ENCODE measurements around the gene ZNF750.

The ZNF750 gene

DNA sequence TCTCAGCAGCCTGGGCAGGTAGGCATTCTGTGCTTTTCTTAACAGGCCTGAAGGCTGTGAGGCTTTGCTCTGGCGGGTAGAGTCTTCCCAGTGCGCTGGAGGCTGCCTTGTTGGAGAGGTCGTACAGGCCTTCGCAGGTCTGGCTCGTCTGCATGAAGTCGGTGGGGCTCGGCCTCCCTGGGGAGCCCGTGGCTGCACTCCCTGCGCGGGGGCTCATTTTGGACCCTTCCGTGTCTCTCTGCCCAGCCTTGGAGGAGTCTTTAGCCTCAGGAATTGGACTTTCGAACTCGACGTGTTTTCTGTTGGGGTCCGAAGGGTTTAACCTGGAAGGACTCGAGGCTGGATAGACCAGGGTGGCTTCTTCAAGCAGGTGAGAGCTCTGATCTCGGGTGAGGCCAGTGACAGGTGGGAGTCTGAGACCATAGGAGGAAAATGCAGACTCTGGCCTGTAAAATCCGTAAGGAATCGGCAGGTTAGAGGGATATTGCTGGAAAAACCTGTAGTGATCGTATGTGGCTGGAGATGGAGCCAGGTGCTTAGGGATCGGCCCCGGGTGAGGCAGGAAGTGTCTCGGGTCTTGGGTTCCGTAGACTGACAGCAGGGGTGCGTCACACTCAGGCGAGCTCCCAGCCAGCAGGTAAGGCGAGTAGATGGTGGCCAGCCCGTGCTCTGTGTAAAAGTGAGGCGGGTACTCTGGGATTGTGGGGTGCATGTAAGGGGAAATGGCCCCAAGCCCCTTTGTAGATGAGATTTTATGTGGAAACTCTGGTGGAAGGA is 8.6 kb downstream of the ZNF750 start:
- TF ChIP-seq CTCF (IDR thresholded peaks at IDR 0.05; ENCODE audit: low read depth, low read length) = no peak
- H3K4me3 ChIP-seq (ENCODE audit: low read depth, low read length) = no peak overlapping the region

DNA sequence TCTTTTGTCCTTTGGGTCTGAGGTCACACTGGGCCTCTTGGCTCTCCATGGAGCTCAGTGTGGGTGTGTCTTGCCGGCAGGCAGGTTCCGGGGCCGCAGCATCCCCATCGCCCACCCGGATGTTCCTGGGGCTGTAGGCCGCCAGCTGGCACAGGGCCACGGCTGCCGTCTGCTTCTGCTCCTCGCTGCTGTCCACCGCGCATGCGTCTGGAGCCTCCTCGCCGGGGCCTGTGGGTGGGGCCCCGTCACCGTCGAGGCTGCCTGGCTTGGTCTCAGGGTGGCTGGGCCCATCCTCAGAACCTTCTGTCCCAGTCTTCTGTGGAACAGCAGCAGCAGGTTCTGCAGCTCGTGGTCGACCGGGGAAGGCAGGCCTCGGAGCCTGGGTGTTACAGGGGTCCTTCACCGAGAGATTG is 9.6 kb downstream of the ZNF750 start:
- no peak overlapping the region for H3K4me3 ChIP-seq (ENCODE audit: low read depth, low read length)
- TF ChIP-seq CTCF (IDR thresholded peaks at IDR 0.05; ENCODE audit: low read depth, low read length) = no peak

- no peak for TF ChIP-seq CTCF (IDR thresholded peaks at IDR 0.05; ENCODE audit: low read depth, low read length)
- no peak overlapping the region for H3K4me3 ChIP-seq (ENCODE audit: low read depth, low read length)
These were observed 10.8 kb downstream of the ZNF750 start for GRCh38 chr17:82828875-82829487.

DNA sequence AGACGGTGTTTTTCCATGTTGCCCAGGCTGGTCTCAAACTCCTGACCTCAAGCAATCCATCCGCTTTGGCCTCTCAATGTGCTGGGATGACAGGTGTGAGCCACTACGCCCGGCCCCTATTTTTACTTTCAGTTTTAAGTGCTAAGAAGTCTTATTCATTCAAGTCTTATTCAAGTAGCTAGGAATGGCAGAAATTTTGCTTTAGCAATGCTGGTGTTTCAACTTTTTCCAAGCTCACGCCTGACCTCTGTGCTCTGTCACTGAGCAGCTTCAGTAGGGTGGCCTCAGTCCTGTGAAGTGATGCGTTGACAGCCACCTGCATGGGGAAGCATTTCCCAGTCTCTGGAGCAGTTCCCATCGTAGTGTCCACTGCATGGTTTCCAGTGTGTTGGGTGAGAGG is 12.9 kb downstream of the ZNF750 start:
- TF ChIP-seq CTCF (IDR thresholded peaks at IDR 0.05; ENCODE audit: low read depth, low read length) = no peak
- no peak overlapping the region for H3K4me3 ChIP-seq (ENCODE audit: low read depth, low read length)

DNA sequence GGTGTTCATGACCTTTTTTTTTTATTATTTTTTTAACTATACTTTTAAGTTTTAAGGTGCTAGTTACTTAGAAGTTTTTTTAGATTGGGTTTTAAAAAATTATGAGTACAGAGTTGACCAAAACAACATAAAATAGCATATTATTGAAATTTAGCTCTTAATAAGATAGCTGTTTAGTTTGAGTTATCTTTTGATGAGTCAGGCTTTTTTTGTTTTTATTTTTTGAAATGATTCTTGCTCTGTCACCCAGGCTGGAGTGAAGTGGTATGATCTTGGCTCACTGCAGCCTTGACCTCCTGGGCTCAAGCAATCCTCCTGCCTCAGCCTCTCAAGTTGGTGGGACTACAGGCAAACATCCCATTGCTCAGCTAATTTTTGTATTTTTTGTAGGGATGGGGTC is 13.6 kb downstream of the ZNF750 start:
- H3K4me3 ChIP-seq (ENCODE audit: low read depth, low read length) = no peak overlapping the region
- no peak for TF ChIP-seq CTCF (IDR thresholded peaks at IDR 0.05; ENCODE audit: low read depth, low read length)

DNA sequence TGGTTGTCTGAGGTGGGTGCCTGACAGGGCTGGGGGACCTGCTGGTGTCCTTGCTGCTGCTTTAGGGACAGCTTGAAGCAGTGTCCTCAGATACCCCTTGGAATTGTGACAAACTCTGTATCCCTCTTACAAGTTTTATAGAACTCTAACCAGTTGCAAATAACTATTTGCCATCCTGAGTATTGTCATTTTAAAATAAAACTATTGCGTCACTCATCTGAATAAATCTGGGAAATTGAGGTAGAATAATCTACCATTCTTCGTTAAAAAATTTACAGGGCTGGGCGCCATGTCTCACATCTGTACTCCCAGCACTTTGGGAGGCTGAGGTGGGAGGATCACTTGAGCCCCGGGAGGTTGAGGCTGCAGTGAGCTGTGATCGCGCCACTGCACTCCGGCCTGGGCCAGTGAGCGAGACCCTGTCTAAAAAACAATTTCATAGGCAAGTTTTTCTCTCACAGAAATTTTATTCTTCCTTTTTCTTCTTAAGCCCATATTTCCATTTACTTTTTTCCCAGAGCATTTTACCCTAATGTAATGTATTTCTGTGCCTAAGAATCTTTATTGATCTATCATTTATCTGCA is 14.2 kb downstream of the ZNF750 start:
- no peak for TF ChIP-seq CTCF (IDR thresholded peaks at IDR 0.05; ENCODE audit: low read depth, low read length)
- no peak overlapping the region for H3K4me3 ChIP-seq (ENCODE audit: low read depth, low read length)

DNA sequence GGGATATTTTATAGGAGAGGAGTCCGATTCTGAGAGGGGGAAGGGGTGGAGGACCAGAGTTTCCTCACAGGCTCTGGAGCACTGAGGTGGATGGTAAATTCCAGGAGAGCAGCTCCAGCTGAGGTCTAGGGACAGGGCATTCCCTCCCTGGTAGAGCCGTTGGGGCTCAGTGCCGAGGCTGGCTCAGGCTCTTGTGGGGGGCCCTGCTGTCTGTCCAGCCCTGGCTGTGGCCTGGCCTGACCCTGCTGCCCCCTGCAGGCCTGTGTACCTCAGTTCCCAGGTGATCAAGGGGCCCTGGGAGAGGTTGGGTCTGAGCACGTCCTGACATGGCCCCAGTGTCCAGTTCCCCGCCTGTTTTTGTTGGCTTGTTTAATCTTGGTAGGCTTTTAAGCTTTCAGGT is 16.8 kb downstream of the ZNF750 start:
- H3K4me3 ChIP-seq (ENCODE audit: low read depth, low read length) = no peak overlapping the region
- no peak for TF ChIP-seq CTCF (IDR thresholded peaks at IDR 0.05; ENCODE audit: low read depth, low read length)
